Panc1 (cell line): ENCODE data around the gene CSTPP1. TPM values are rescaled to one million over a fixed set of nuclear protein-coding genes. Genes with fewer than 3 reads are reported as not detected.

ENCODE experiments used
- ATAC-seq: fragments of 200-7000 bp; cut with Tn5 transposase; 2 replicates; pipeline ENCODE4 v1.9.1; 2020; ENCODE audit warnings: mild to moderate bottlenecking, moderate library complexity
- BruUV-seq: library from RNA; stranded (reverse); fragments of 400-500 nt; replicated peaks from 2 replicates; lab custom pipeline; 2021; lab: Mats Ljungman, UMichigan
- CTCF ChIA-PET: fragments of 300-600 bp; sonication (Branson Sonifier 250); formaldehyde crosslinking; loops from one replicate; lab custom pipeline; 2022; ENCODE audit warnings: antibody characterized with exemption; lab: Charles Lee
- POLR2A ChIA-PET: fragments of 300-600 bp; sonication (Branson Sonifier 250); formaldehyde crosslinking; loops from one replicate; lab custom pipeline; 2022; ENCODE audit warnings: antibody characterized with exemption; lab: Charles Lee
- DNase-seq: peaks from one replicate; pipeline ENCODE4 v3.0.0-alpha.2; 2010; ENCODE audit warnings: low read depth, low spot score
- H3K27ac ChIP-seq: 2 replicates; pipeline ENCODE4 v1.5.1; 2011; ENCODE audit warnings: mild to moderate bottlenecking, low read length, inconsistent platforms
- H3K27me3 ChIP-seq: fragments of 200-500 bp; sonication (Bioruptor generic); 2 replicates; pipeline ENCODE4 v1.6.0; 2014; ENCODE audit warnings: low read length, inconsistent platforms; ENCODE audit not compliant: control insufficient read depth, insufficient read depth
- H3K36me3 ChIP-seq: fragments of 200-500 bp; sonication (Bioruptor generic); 2 replicates; pipeline ENCODE4 v1.5.1; 2014; ENCODE audit warnings: inconsistent platforms, mild to moderate bottlenecking, low read length, moderate library complexity; ENCODE audit not compliant: control insufficient read depth, insufficient read depth
- H3K4me1 ChIP-seq: 2 replicates; pipeline ENCODE4 v1.5.1; 2011; ENCODE audit warnings: inconsistent platforms, mild to moderate bottlenecking, low read length, moderate library complexity; ENCODE audit not compliant: control insufficient read depth, insufficient read depth
- H3K4me3 ChIP-seq, 2 experiments: 2 replicates each; pipeline ENCODE4 v1.5.1; 2011 to 2012; ENCODE audit warnings: low read depth in 2 of 2, low read length in 2 of 2, mild to moderate bottlenecking in 2 of 2, inconsistent platforms in 1 of 2, moderate library complexity in 1 of 2
- H3K9me3 ChIP-seq: fragments of 200-500 bp; sonication (Bioruptor generic); 2 replicates; pipeline ENCODE4 v1.5.1; 2014; ENCODE audit warnings: low read depth, mild to moderate bottlenecking, inconsistent platforms, low read length, moderate library complexity; ENCODE audit not compliant: control insufficient read depth, insufficient read depth
- POLR2AphosphoS5 ChIP-seq: IDR thresholded peaks from 2 replicates; pipeline ENCODE4 v1.6.1; 2012; ENCODE audit warnings: mild to moderate bottlenecking, low read depth, low read length, moderate library complexity
- SIN3A ChIP-seq: IDR thresholded peaks from 2 replicates; pipeline ENCODE4 v1.6.1; 2012; ENCODE audit warnings: low read depth, mild to moderate bottlenecking, low read length, moderate library complexity, borderline replicate concordance; ENCODE audit not compliant: insufficient read depth
- TCF7L2 ChIP-seq: IDR thresholded peaks from 2 replicates; pipeline ENCODE4 v1.6.1; 2011; ENCODE audit warnings: mild to moderate bottlenecking, low read depth, low read length, inconsistent platforms
- in situ Hi-C: cut with HindIII; loops from 2 replicates; pipeline ENCODE4 v1.10.0; 2016; ENCODE audit warnings: low sequenced_read_pairs, low pct_unique_long_range_greater_than_20kb
- intact Hi-C: fragments of 100-400 bp; cut with micrococcal nuclease; formaldehyde crosslinking; loops from one replicate; pipeline ENCODE4 v1.10.0; 2022; ENCODE audit not compliant: unreplicated experiment
- total RNA-seq: library from RNA; stranded (reverse); gene quantifications from one replicate; pipeline ENCODE4 v1.2.1, GENCODE V29; 2021; ENCODE audit not compliant: unreplicated experiment
- TF ChIP-seq, protein P1 (sequence below): fragments of 450-650 bp; IDR thresholded peaks from 2 replicates; pipeline ENCODE4 v1.5.1; 2017; ENCODE audit warnings: mild to moderate bottlenecking
- TF ChIP-seq, protein P2 (sequence below), 2 experiments: IDR thresholded peaks; 2 replicates each; pipeline ENCODE4 v1.6.1; 2011 to 2012; ENCODE audit warnings: low read depth in 2 of 2, control low read depth in 1 of 2, low read length in 1 of 2, mild to moderate bottlenecking in 1 of 2, moderate library complexity in 1 of 2; ENCODE audit not compliant: insufficient read depth in 1 of 2

CSTPP1 gene
- total RNA-seq, 1 experiment from 2014 or later: 29.0 TPM

DNA sequence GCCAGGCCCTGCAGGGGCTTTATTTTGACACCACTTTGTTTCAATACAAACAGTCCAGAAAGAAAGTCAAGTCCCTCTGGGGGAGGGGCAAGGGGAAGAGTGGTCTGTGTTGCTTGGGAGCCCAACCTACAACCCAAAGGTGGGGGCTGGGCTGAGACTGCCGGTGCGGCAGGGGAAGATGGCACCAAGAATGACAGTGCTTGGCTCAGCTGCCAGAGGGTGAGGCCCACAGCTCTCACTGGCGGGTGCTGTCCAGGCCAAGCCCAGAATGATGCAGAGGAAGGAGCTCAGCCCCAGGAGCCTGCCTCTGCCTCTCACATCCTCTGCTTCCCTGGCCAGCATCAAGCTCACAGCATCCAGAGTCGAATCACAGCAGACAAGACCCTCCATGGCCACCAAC lies 227.8 kb downstream of the CSTPP1 start:
- Histone ChIP-seq H3K36me3 (peaks cover 11% of the 10 kb centered on the region), H3K4me1 (peaks cover 5% of the 10 kb centered on the region; the same call in 1 of the 2 replicates), H3K4me3 (no peak overlapping the region), H3K9me3 (no peaks in the 10 kb centered on the region), H3K27me3 (no peaks in the 10 kb centered on the region), H3K27ac (no peak overlapping the region)
- DNase-seq (no peak), ATAC-seq (no peak)
- TF ChIP-seq POLR2AphosphoS5: no peak
- TF ChIP-seq, protein P1, sequence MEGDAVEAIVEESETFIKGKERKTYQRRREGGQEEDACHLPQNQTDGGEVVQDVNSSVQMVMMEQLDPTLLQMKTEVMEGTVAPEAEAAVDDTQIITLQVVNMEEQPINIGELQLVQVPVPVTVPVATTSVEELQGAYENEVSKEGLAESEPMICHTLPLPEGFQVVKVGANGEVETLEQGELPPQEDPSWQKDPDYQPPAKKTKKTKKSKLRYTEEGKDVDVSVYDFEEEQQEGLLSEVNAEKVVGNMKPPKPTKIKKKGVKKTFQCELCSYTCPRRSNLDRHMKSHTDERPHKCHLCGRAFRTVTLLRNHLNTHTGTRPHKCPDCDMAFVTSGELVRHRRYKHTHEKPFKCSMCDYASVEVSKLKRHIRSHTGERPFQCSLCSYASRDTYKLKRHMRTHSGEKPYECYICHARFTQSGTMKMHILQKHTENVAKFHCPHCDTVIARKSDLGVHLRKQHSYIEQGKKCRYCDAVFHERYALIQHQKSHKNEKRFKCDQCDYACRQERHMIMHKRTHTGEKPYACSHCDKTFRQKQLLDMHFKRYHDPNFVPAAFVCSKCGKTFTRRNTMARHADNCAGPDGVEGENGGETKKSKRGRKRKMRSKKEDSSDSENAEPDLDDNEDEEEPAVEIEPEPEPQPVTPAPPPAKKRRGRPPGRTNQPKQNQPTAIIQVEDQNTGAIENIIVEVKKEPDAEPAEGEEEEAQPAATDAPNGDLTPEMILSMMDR: no peak
- TF ChIP-seq TCF7L2: no peak
- TF ChIP-seq, protein P2, sequence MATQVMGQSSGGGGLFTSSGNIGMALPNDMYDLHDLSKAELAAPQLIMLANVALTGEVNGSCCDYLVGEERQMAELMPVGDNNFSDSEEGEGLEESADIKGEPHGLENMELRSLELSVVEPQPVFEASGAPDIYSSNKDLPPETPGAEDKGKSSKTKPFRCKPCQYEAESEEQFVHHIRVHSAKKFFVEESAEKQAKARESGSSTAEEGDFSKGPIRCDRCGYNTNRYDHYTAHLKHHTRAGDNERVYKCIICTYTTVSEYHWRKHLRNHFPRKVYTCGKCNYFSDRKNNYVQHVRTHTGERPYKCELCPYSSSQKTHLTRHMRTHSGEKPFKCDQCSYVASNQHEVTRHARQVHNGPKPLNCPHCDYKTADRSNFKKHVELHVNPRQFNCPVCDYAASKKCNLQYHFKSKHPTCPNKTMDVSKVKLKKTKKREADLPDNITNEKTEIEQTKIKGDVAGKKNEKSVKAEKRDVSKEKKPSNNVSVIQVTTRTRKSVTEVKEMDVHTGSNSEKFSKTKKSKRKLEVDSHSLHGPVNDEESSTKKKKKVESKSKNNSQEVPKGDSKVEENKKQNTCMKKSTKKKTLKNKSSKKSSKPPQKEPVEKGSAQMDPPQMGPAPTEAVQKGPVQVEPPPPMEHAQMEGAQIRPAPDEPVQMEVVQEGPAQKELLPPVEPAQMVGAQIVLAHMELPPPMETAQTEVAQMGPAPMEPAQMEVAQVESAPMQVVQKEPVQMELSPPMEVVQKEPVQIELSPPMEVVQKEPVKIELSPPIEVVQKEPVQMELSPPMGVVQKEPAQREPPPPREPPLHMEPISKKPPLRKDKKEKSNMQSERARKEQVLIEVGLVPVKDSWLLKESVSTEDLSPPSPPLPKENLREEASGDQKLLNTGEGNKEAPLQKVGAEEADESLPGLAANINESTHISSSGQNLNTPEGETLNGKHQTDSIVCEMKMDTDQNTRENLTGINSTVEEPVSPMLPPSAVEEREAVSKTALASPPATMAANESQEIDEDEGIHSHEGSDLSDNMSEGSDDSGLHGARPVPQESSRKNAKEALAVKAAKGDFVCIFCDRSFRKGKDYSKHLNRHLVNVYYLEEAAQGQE (IDR thresholded peaks at IDR 0.05; ENCODE audit: insufficient read depth in 1 of 2, low read depth in 2 of 2, low read length in 1 of 2): no peak
- no peak for TF ChIP-seq SIN3A
- intact Hi-C loops: no loop called here
- BruUV-seq: no TSS peak
- POLR2A ChIA-PET: interaction anchor here (0.6 kb wide), 1 partner anchor 130 kb away, joined by 3 read pairs; no protein-coding TSS in a partner anchor
- CTCF ChIA-PET: no interaction called here
- in situ Hi-C loops: no loop called here

DNA sequence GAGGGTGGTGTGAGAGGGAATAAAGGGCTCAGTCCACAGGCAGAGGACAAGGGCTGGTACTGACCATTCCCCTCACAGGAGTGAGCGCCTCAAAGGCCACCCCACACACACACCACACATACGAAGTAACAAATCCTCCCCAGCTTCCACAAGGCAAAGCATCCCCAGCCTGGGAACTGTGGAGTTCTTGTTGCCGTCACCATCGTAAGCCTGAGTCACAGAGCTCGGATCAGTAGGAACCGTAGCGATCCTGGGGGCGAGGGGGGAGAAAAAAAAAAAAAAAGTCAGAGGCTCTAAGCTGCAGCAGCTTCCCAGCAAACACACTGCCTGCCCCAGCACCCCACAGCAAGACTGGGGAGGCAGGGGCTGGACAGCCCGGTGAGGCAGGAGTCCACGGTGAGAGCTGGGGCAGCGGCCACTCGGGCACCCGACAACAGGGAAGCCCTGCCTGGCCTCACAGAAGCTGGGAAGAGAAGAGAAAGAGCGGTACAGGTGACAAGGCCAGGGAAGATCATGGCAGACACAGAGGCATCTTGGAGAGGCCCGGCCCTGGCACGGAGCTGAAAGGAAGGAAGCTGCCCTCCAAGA lies 228.8 kb downstream of the CSTPP1 start:
- H3K4me3 ChIP-seq: no peak overlapping the region
- no TSS peak for BruUV-seq
- H3K4me1 ChIP-seq: peaks cover 5% of the 10 kb centered on the region; the same call in 1 of the 2 replicates
- ChIA-PET POLR2A (interaction anchor here (0.6 kb wide), 2 partner anchors 133 to 1155 kb away, joined by 5 read pairs; no protein-coding TSS in a partner anchor), CTCF (interaction anchor here (0.5 to 0.6 kb wide), 2 partner anchors 13 to 289 kb away, joined by 3 to 5 read pairs; no protein-coding TSS in a partner anchor)
- H3K9me3 ChIP-seq: no peaks in the 10 kb centered on the region
- no peak for ATAC-seq
- intact Hi-C loops: no loop called here
- H3K27me3 ChIP-seq: no peaks in the 10 kb centered on the region
- in situ Hi-C loops: no loop called here
- H3K27ac ChIP-seq: no peak overlapping the region
- DNase-seq: no peak
- peaks cover 11% of the 10 kb centered on the region for H3K36me3 ChIP-seq
- TF ChIP-seq TCF7L2 (no peak), SIN3A (no peak), POLR2AphosphoS5 (no peak)
- TF ChIP-seq, protein P2 (IDR thresholded peaks at IDR 0.05; ENCODE audit: insufficient read depth in 1 of 2, low read depth in 2 of 2, low read length in 1 of 2): no peak
- TF ChIP-seq, protein P1: no peak
